WTC11 (cell line): ENCODE results near the gene MIAT. TPM values are rescaled to one million over a fixed set of nuclear protein-coding genes. Genes with fewer than 3 reads are reported as not detected.
A peak's percentile ranks its signal among the peaks of the same experiment; 100 is the strongest.

ENCODE experiments used
- ATAC-seq: fragments of 200-7000 bp; cut with Tn5 transposase; 2 replicates; pipeline ENCODE4 v1.10.0; 2021; ENCODE audit warnings: mild to moderate bottlenecking, moderate library complexity
- CTCF ChIA-PET: fragments of 300-600 bp; sonication (Branson Sonifier 250); formaldehyde crosslinking; loops from one replicate; lab custom pipeline; 2021; ENCODE audit warnings: antibody characterized with exemption; lab: Charles Lee
- POLR2A ChIA-PET: fragments of 350-600 bp; sonication (Branson Sonifier 250); formaldehyde crosslinking; loops from one replicate; lab custom pipeline; 2021; ENCODE audit warnings: antibody characterized with exemption; lab: Charles Lee
- DNase-seq: peaks from one replicate; pipeline ENCODE4 v3.0.0; 2021; ENCODE audit warnings: low spot score
- H3K27ac Mint-ChIP-seq: 2 replicates; pipeline ENCODE4 v1.8.0; 2021; ENCODE audit warnings: mixed read lengths
- H3K27me3 Mint-ChIP-seq: 2 replicates; pipeline ENCODE4 v1.8.0; 2021; ENCODE audit warnings: low read depth, mild to moderate bottlenecking, moderate library complexity, mixed read lengths
- H3K36me3 Mint-ChIP-seq: 2 replicates; pipeline ENCODE4 v1.8.0; 2021; ENCODE audit warnings: mixed read lengths
- H3K4me1 Mint-ChIP-seq: 2 replicates; pipeline ENCODE4 v1.8.0; 2022; ENCODE audit warnings: mixed read lengths
- H3K4me3 Mint-ChIP-seq: 2 replicates; pipeline ENCODE4 v1.8.0; 2021; ENCODE audit warnings: mild to moderate bottlenecking, moderate library complexity, mixed read lengths
- H3K9me3 Mint-ChIP-seq: 2 replicates; pipeline ENCODE4 v1.8.0; 2021; ENCODE audit warnings: mixed read lengths
- CREM ChIP-seq: sonication (generic); formaldehyde crosslinking; IDR thresholded peaks from 2 replicates; pipeline ENCODE4 v1.8.1; 2022; ENCODE audit warnings: mild to moderate bottlenecking, missing genetic modification reagents, moderate library complexity
- E2F1 ChIP-seq: sonication (generic); formaldehyde crosslinking; IDR thresholded peaks from 2 replicates; pipeline ENCODE4 v1.8.0; 2022; ENCODE audit warnings: mild to moderate bottlenecking, missing genetic modification reagents
- E2F5 ChIP-seq: sonication (generic); formaldehyde crosslinking; IDR thresholded peaks from 2 replicates; pipeline ENCODE4 v1.8.1; 2022; ENCODE audit warnings: mild to moderate bottlenecking, moderate library complexity, missing genetic modification reagents
- ETV6 ChIP-seq: sonication (generic); formaldehyde crosslinking; IDR thresholded peaks from 2 replicates; pipeline ENCODE4 v1.8.1; 2022; ENCODE audit warnings: mild to moderate bottlenecking, missing genetic modification reagents
- FOXK1 ChIP-seq: sonication (generic); formaldehyde crosslinking; IDR thresholded peaks from 2 replicates; pipeline ENCODE4 v1.8.0; 2022; ENCODE audit warnings: mild to moderate bottlenecking, moderate library complexity, missing genetic modification reagents
- FOXP4 ChIP-seq: sonication (generic); formaldehyde crosslinking; IDR thresholded peaks from 2 replicates; pipeline ENCODE4 v1.8.0; 2022; ENCODE audit warnings: mild to moderate bottlenecking, missing genetic modification reagents
- GTF2I ChIP-seq: fragments of 250-450 bp; sonication (Bioruptor Pico); conservative IDR thresholded peaks from 2 replicates; pipeline ENCODE4 v1.4.0; 2021; ENCODE audit warnings: mild to moderate bottlenecking
- KAT7 ChIP-seq: sonication (generic); formaldehyde crosslinking; IDR thresholded peaks from 2 replicates; pipeline ENCODE4 v1.8.1; 2023; ENCODE audit warnings: missing genetic modification reagents, mild to moderate bottlenecking, borderline replicate concordance
- MYBL2 ChIP-seq: sonication (generic); formaldehyde crosslinking; IDR thresholded peaks from 2 replicates; pipeline ENCODE4 v1.8.1; 2023; ENCODE audit warnings: mild to moderate bottlenecking, moderate library complexity, missing genetic modification reagents
- NFATC4 ChIP-seq: fragments of 250-450 bp; sonication (Bioruptor Pico); IDR thresholded peaks from 2 replicates; pipeline ENCODE4 v1.9.0; 2021; ENCODE audit warnings: mild to moderate bottlenecking
- NFE2L1 ChIP-seq: sonication (generic); formaldehyde crosslinking; IDR thresholded peaks from 2 replicates; pipeline ENCODE4 v1.8.1; 2023; ENCODE audit warnings: missing genetic modification reagents
- PRRX2 ChIP-seq: fragments of 250-450 bp; sonication (Bioruptor Pico); IDR thresholded peaks from 2 replicates; pipeline ENCODE4 v1.8.0; 2021; ENCODE audit warnings: mild to moderate bottlenecking
- USF1 ChIP-seq: sonication (generic); formaldehyde crosslinking; IDR thresholded peaks from 2 replicates; pipeline ENCODE4 v1.8.0; 2022; ENCODE audit warnings: mild to moderate bottlenecking, missing genetic modification reagents
- ZNF232 ChIP-seq: sonication (generic); formaldehyde crosslinking; IDR thresholded peaks from 2 replicates; pipeline ENCODE4 v1.8.0; 2022; ENCODE audit warnings: mild to moderate bottlenecking, missing genetic modification reagents
- ZNF263 ChIP-seq: sonication (generic); formaldehyde crosslinking; IDR thresholded peaks from 2 replicates; pipeline ENCODE4 v1.8.1; 2022; ENCODE audit warnings: low read depth, mild to moderate bottlenecking, moderate library complexity, missing genetic modification reagents
- total RNA-seq: library from RNA; stranded (reverse); gene quantifications from 3 replicates; pipeline ENCODE4 v1.2.3, GENCODE V29; 2021
- TF ChIP-seq, protein P1 (sequence below): sonication (generic); formaldehyde crosslinking; IDR thresholded peaks from 2 replicates; pipeline ENCODE4 v1.8.1; 2023; ENCODE audit warnings: mild to moderate bottlenecking, missing genetic modification reagents
- TF ChIP-seq, protein P2 (sequence below): sonication (generic); formaldehyde crosslinking; IDR thresholded peaks from 2 replicates; pipeline ENCODE4 v1.8.1; 2023; ENCODE audit warnings: mild to moderate bottlenecking, missing genetic modification reagents, moderate library complexity
- TF ChIP-seq, protein P3 (sequence below): sonication (generic); formaldehyde crosslinking; IDR thresholded peaks from 2 replicates; pipeline ENCODE4 v1.8.0; 2022; ENCODE audit warnings: mild to moderate bottlenecking, missing genetic modification reagents
- TF ChIP-seq, protein P4 (sequence below): sonication (generic); formaldehyde crosslinking; IDR thresholded peaks from 2 replicates; pipeline ENCODE4 v1.8.1; 2022; ENCODE audit warnings: low read depth, mild to moderate bottlenecking, moderate library complexity, missing genetic modification reagents, borderline replicate concordance
- TF ChIP-seq, protein P5 (sequence below): sonication (generic); formaldehyde crosslinking; IDR thresholded peaks from 2 replicates; pipeline ENCODE4 v1.8.0; 2023; ENCODE audit warnings: mild to moderate bottlenecking, missing genetic modification reagents

MIAT gene
- total RNA-seq, 1 experiment from 2014 or later = 50.7 TPM

- TF ChIP-seq GTF2I (CRISPR knock-in tag) (peak; percentile 88), E2F5 (CRISPR knock-in tag) (no peak)
- TF ChIP-seq, protein P1, sequence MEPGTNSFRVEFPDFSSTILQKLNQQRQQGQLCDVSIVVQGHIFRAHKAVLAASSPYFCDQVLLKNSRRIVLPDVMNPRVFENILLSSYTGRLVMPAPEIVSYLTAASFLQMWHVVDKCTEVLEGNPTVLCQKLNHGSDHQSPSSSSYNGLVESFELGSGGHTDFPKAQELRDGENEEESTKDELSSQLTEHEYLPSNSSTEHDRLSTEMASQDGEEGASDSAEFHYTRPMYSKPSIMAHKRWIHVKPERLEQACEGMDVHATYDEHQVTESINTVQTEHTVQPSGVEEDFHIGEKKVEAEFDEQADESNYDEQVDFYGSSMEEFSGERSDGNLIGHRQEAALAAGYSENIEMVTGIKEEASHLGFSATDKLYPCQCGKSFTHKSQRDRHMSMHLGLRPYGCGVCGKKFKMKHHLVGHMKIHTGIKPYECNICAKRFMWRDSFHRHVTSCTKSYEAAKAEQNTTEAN (CRISPR knock-in tag) = no peak
- peaks cover 19% of the 10 kb centered on the region for H3K27me3 Mint-ChIP-seq
- no peaks in the 10 kb centered on the region for H3K9me3 Mint-ChIP-seq
- H3K4me3 Mint-ChIP-seq = peak overlapping the region; percentile 93
- H3K4me1 Mint-ChIP-seq = peaks cover 29% of the 10 kb centered on the region
- no peak for DNase-seq
- ChIA-PET CTCF (interaction anchor here (1.2 to 2.0 kb wide), 3 partner anchors 15 to 298 kb away, joined by 3 to 7 read pairs (median 5); no protein-coding TSS in a partner anchor), POLR2A (no interaction called here)
- peaks cover 9% of the 10 kb centered on the region for H3K36me3 Mint-ChIP-seq
- peak overlapping the region; percentile 89 for H3K27ac Mint-ChIP-seq
- peak; percentile 12 for ATAC-seq
Observed at GRCh38 chr22:26658161-26658560, 773 bp downstream of the MIAT start.

DNA sequence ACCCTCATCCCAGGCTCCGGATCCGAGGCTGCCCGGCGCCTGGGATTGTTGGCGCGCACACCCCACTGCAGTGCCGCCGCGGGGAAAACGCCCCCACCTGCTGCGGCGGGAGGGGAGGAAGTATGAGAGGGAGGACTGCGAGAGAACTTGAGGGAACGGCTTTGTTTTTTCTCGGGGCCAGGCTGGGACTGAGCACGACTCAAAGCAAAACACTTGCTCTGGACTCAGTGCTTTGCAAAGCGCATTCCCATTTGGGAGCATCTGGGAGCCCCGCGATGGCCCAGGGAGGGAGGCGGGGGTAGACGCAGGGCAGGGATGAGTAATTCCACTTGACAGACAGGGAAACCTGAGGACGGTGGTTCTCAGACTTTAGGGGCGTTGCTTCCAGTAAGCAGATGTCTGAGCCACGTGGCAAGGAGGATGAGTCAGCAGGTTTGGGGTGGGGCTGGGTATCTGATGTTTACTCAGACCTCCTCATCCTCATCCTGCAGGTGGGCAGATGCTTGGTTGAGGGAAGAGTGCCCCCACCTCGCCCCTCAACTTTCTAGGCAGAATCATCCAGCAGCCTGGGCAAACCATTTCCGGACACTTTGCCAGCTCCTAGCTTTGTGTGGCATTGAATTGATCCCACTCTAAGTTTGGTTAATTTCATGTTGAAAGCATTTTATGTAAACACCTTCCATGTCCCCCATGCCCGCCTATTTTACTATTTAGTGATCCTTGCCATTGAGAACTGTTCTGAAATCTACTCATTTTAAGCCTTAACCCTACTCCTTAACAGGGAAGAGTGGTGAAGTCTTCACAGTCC lies 1.5 kb downstream of the MIAT start:
- Mint-ChIP-seq H3K36me3 (peaks cover 15% of the 10 kb centered on the region), H3K9me3 (no peaks in the 10 kb centered on the region), H3K27ac (peak overlapping the region; percentile 78), H3K4me1 (peaks cover 29% of the 10 kb centered on the region), H3K27me3 (peaks cover 16% of the 10 kb centered on the region), H3K4me3 (peak overlapping the region; percentile 93)
- DNase-seq (peak; percentile 86), ATAC-seq (peak; percentile 84)
- POLR2A ChIA-PET = no interaction called here
- TF ChIP-seq E2F5 (CRISPR knock-in tag) = peak; percentile 56; the same call in 1 of the 2 replicates
- no peak for TF ChIP-seq NFATC4 (CRISPR knock-in tag)
- TF ChIP-seq USF1 (CRISPR knock-in tag) = peak; percentile 84
- TF ChIP-seq MYBL2 = peak; percentile 58; the same call in 1 of the 2 replicates
- TF ChIP-seq, protein P2, sequence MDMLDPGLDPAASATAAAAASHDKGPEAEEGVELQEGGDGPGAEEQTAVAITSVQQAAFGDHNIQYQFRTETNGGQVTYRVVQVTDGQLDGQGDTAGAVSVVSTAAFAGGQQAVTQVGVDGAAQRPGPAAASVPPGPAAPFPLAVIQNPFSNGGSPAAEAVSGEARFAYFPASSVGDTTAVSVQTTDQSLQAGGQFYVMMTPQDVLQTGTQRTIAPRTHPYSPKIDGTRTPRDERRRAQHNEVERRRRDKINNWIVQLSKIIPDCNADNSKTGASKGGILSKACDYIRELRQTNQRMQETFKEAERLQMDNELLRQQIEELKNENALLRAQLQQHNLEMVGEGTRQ = peak; percentile 88
- TF ChIP-seq FOXP4 (CRISPR knock-in tag) = 0 out of 2 replicates have a peak, but pooled peaks have one; percentile 40
- TF ChIP-seq, protein P3, sequence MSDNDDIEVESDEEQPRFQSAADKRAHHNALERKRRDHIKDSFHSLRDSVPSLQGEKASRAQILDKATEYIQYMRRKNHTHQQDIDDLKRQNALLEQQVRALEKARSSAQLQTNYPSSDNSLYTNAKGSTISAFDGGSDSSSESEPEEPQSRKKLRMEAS = peak; percentile 87
- TF ChIP-seq, protein P4, sequence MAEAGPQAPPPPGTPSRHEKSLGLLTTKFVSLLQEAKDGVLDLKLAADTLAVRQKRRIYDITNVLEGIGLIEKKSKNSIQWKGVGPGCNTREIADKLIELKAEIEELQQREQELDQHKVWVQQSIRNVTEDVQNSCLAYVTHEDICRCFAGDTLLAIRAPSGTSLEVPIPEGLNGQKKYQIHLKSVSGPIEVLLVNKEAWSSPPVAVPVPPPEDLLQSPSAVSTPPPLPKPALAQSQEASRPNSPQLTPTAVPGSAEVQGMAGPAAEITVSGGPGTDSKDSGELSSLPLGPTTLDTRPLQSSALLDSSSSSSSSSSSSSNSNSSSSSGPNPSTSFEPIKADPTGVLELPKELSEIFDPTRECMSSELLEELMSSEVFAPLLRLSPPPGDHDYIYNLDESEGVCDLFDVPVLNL (CRISPR knock-in tag) = no peak
- peak; percentile 76; the same call in 1 of the 2 replicates for TF ChIP-seq ZNF263
- TF ChIP-seq, protein P5, sequence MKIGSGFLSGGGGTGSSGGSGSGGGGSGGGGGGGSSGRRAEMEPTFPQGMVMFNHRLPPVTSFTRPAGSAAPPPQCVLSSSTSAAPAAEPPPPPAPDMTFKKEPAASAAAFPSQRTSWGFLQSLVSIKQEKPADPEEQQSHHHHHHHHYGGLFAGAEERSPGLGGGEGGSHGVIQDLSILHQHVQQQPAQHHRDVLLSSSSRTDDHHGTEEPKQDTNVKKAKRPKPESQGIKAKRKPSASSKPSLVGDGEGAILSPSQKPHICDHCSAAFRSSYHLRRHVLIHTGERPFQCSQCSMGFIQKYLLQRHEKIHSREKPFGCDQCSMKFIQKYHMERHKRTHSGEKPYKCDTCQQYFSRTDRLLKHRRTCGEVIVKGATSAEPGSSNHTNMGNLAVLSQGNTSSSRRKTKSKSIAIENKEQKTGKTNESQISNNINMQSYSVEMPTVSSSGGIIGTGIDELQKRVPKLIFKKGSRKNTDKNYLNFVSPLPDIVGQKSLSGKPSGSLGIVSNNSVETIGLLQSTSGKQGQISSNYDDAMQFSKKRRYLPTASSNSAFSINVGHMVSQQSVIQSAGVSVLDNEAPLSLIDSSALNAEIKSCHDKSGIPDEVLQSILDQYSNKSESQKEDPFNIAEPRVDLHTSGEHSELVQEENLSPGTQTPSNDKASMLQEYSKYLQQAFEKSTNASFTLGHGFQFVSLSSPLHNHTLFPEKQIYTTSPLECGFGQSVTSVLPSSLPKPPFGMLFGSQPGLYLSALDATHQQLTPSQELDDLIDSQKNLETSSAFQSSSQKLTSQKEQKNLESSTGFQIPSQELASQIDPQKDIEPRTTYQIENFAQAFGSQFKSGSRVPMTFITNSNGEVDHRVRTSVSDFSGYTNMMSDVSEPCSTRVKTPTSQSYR = no peak
- TF ChIP-seq NFE2L1 = peak; percentile 99
- TF ChIP-seq PRRX2 (CRISPR knock-in tag) = no peak
- TF ChIP-seq E2F1 (CRISPR knock-in tag) = no peak
- 0 out of 2 replicates have a peak, but pooled peaks have one; percentile 27 for TF ChIP-seq ETV6 (CRISPR knock-in tag)
- TF ChIP-seq KAT7 (CRISPR knock-in tag) = 0 out of 2 replicates have a peak, but pooled peaks have one; percentile 28
- 0 out of 2 replicates have a peak, but pooled peaks have one; percentile 9 for TF ChIP-seq CREM (CRISPR knock-in tag)
- TF ChIP-seq ZNF232 (CRISPR knock-in tag) = no peak
- TF ChIP-seq FOXK1 (CRISPR knock-in tag) = peak; percentile 93
- CTCF ChIA-PET = interaction anchor here (2.0 kb wide), 1 partner anchor 156 kb away, joined by 7 read pairs; no protein-coding TSS in a partner anchor
